Endothelial cell of umbilical vein (primary cell): Measurements from ENCODE around the gene ARL3. TPM values are rescaled to one million over a fixed set of nuclear protein-coding genes. Genes with fewer than 3 reads are reported as not detected.

Source experiments
- BruUV-seq: library from RNA; stranded (reverse); fragments of 400-500 nt; replicated peaks from 2 replicates; lab custom pipeline; 2021; lab: Mats Ljungman, UMichigan
- CTCF ChIA-PET: fragments of 300-600, 350-600 bp; sonication (Branson Sonifier 250); formaldehyde crosslinking; loops from one replicate; lab custom pipeline; 2021; ENCODE audit warnings: antibody characterized with exemption, inconsistent platforms; lab: Charles Lee
- POLR2A ChIA-PET: fragments of 300-600, 350-600 bp; sonication (Branson Sonifier 250); formaldehyde crosslinking; loops from one replicate; lab custom pipeline; 2021; ENCODE audit warnings: antibody characterized with exemption, inconsistent platforms; lab: Charles Lee
- DNase-seq: peaks from one replicate; pipeline ENCODE4 v3.0.0-alpha.2; 2011; ENCODE audit warnings: low read depth, low spot score
- FAIRE-seq: peaks from 2 replicates; lab custom pipeline; 2011; peaks lifted over from hg19 to GRCh38; lab: Jason Lieb, UNC
- H2AFZ ChIP-seq: 2 replicates; pipeline ENCODE4 v1.6.0; 2012; ENCODE audit warnings: low read depth, low read length, control low read depth, inconsistent platforms
- H3K27ac ChIP-seq: 2 replicates; pipeline ENCODE4 v1.5.1; 2011; ENCODE audit warnings: low read depth, mild to moderate bottlenecking, control low read depth, low read length, moderate library complexity; ENCODE audit not compliant: insufficient read depth
- H3K27me3 ChIP-seq, 2 experiments: 2 replicates each; pipeline versions ENCODE4 v1.6.0 to v1.6.1; 2011; ENCODE audit warnings: low read length in 2 of 2, mixed read lengths in 1 of 2; ENCODE audit not compliant: control insufficient read depth in 2 of 2, insufficient read depth in 2 of 2
- H3K36me3 ChIP-seq, 2 experiments: 2 replicates in 1 of 2; 3 replicates in 1 of 2; pipeline ENCODE4 v1.5.1; 2011; ENCODE audit warnings: low read length in 2 of 2, mild to moderate bottlenecking in 1 of 2, moderate library complexity in 1 of 2; ENCODE audit not compliant: control insufficient read depth in 2 of 2, insufficient read depth in 2 of 2; ENCODE audit errors: extremely low read depth in 1 of 2
- H3K4me1 ChIP-seq: 3 replicates; pipeline ENCODE4 v1.5.1; 2011; ENCODE audit warnings: mild to moderate bottlenecking, low read length; ENCODE audit not compliant: control insufficient read depth, insufficient read depth; ENCODE audit errors: extremely low read depth
- H3K4me2 ChIP-seq: 2 replicates; pipeline ENCODE4 v1.6.1; 2011; ENCODE audit warnings: low read length, control low read depth, mixed read lengths; ENCODE audit not compliant: insufficient read depth
- H3K4me3 ChIP-seq, 3 experiments: fragments of 200-600 bp in 1 of 3; sonication (generic), shearing (Covaris generic) in 1 of 3; replicated peaks in 1 of 3; 2 replicates each; pipeline ENCODE4 v1.5.1; 2011 to 2016; ENCODE audit warnings: control low read depth in 3 of 3, low read length in 3 of 3, mild to moderate bottlenecking in 2 of 3, inconsistent platforms in 1 of 3, low read depth in 1 of 3, moderate library complexity in 1 of 3; ENCODE audit not compliant: insufficient read depth in 1 of 3
- H3K79me2 ChIP-seq: 2 replicates; pipeline ENCODE4 v1.6.0; 2012; ENCODE audit warnings: low read length, inconsistent platforms; ENCODE audit not compliant: control insufficient read depth, insufficient read depth
- H3K9ac ChIP-seq: replicated peaks from 2 replicates; pipeline ENCODE3; 2011; ENCODE audit warnings: low read length, control low read depth; ENCODE audit not compliant: insufficient read depth; ENCODE audit errors: extremely low read depth
- H3K9me1 ChIP-seq: replicated peaks from 3 replicates; pipeline ENCODE4 v1.6.0; 2011; ENCODE audit warnings: mild to moderate bottlenecking, low read length; ENCODE audit not compliant: control insufficient read depth, insufficient read depth; ENCODE audit errors: extremely low read depth
- H3K9me3 ChIP-seq: replicated peaks from 2 replicates; pipeline ENCODE4 v1.5.1; 2012; ENCODE audit warnings: low read length, inconsistent platforms; ENCODE audit not compliant: control insufficient read depth, insufficient read depth
- H4K20me1 ChIP-seq: replicated peaks from 2 replicates; pipeline ENCODE3; 2011; ENCODE audit warnings: mild to moderate bottlenecking, low read length; ENCODE audit not compliant: control insufficient read depth, insufficient read depth; ENCODE audit errors: extremely low read depth
- EZH2 ChIP-seq: IDR thresholded peaks from 2 replicates; pipeline ENCODE4 v1.6.1; 2012; ENCODE audit warnings: borderline replicate concordance, low read depth, mild to moderate bottlenecking, moderate library complexity, low read length, inconsistent platforms; ENCODE audit not compliant: severe bottlenecking
- FOS ChIP-seq: IDR thresholded peaks from 2 replicates; pipeline ENCODE4 v1.6.1; 2011; ENCODE audit warnings: mild to moderate bottlenecking, low read length, moderate library complexity, borderline replicate concordance; ENCODE audit not compliant: insufficient read depth
- GATA2 ChIP-seq: IDR thresholded peaks from 2 replicates; pipeline ENCODE4 v1.7.0; 2011; ENCODE audit warnings: low read depth, mild to moderate bottlenecking, moderate library complexity, mixed read lengths, low read length; ENCODE audit not compliant: insufficient read length, insufficient read depth
- JUN ChIP-seq: IDR thresholded peaks from 2 replicates; pipeline ENCODE4 v1.6.1; 2011; ENCODE audit warnings: borderline replicate concordance, low read depth; ENCODE audit not compliant: insufficient read length, insufficient read depth
- MYC ChIP-seq: IDR thresholded peaks from one replicate; pipeline ENCODE4 v1.6.1; 2011; ENCODE audit warnings: mild to moderate bottlenecking, low read depth, low read length
- POLR2A ChIP-seq: IDR thresholded peaks from 2 replicates; pipeline ENCODE4 v1.6.1; 2012; ENCODE audit warnings: low read depth, mild to moderate bottlenecking, control low read depth, low read length
- POLR2AphosphoS5 ChIP-seq: IDR thresholded peaks from 2 replicates; pipeline ENCODE4 v1.6.1; 2012; ENCODE audit warnings: low read depth, mild to moderate bottlenecking, control low read depth, low read length, moderate library complexity; ENCODE audit not compliant: insufficient read depth
- dilution Hi-C: fragments of 300-500 bp; cut with MboI; formaldehyde crosslinking; loops from one replicate; pipeline ENCODE4 v1.15.0; 2019; ENCODE audit warnings: low sequenced_read_pairs; ENCODE audit not compliant: extremely low pct_ligation_motif_present
- intact Hi-C: fragments of 100-400 bp; cut with micrococcal nuclease; formaldehyde crosslinking; loops from one replicate; pipeline ENCODE4 v1.10.0; 2022
- polyA plus RNA-seq, 4 experiments: library from polyadenylated mRNA; depleted of rRNA in 3 of 4; stranded (reverse) in 3 of 4; unstranded in 1 of 4; fragments of >200 nt; gene quantifications; 2 replicates each; pipeline versions ENCODE4 v1.2.1 to v1.2.3, GENCODE V29; 2011 to 2012; ENCODE audit warnings: missing spikeins in 1 of 4
- total RNA-seq: library from RNA; stranded (reverse); gene quantifications from 2 replicates; pipeline ENCODE4 v1.2.3, GENCODE V29; 2021
- TF ChIP-seq, protein P1 (sequence below): IDR thresholded peaks from 2 replicates; pipeline ENCODE4 v1.6.1; 2011; ENCODE audit not compliant: insufficient read depth, insufficient read length
- TF ChIP-seq, protein P2 (sequence below), 2 donors: IDR thresholded peaks; 1 replicate in 1 of 2; 2 replicates in 1 of 2; pipeline ENCODE4 v1.5.1; 2011; ENCODE audit warnings: low read length in 2 of 2, mild to moderate bottlenecking in 2 of 2, moderate library complexity in 2 of 2, control low read depth in 1 of 2, inconsistent platforms in 1 of 2, low read depth in 1 of 2; ENCODE audit not compliant: insufficient read depth in 1 of 2; ENCODE audit errors: extremely low read depth in 1 of 2

ARL3 gene
- total and polyA plus RNA-seq, 2 donors (not counting 3 experiments of a cell fraction or from before 2014, with no cell fraction given), result 6.6 to 11.0 TPM

DNA sequence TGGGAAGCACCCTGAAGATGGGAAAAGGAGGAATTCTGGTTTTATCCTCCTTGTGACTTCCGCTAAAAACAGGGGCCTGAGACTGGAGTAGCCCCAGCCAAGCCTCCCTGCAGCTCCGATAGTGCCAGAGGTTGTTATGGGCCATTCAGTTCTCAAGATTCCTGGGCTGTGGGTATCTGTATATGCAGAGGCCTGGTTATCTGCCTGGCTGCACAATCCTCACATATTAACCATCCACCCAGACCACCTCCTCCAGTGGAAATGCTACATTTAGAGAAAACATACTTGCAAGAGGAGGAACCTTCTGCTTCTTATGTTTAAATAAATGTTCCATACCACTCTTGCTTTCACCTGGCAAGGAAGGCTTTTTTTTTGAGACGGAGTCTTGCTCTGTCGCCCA, 34.6 kb downstream of the ARL3 start:
- DNase-seq, result no peak
- H2AFZ ChIP-seq, result no peak overlapping the region
- intact Hi-C loops (loop anchor here (1.0 to 2.0 kb wide), 2 partner anchors 33 to 222 kb away; no protein-coding TSS in a partner anchor), dilution Hi-C loops (no loop called here)
- no peaks in the 10 kb centered on the region for H3K36me3 ChIP-seq
- H3K4me1 ChIP-seq, result no peaks in the 10 kb centered on the region
- H3K27me3 ChIP-seq, result no peaks in the 10 kb centered on the region
- no peak overlapping the region for H3K4me2 ChIP-seq
- no peak overlapping the region for H3K9ac ChIP-seq
- no peaks in the 10 kb centered on the region for H3K9me3 ChIP-seq
- TF ChIP-seq EZH2 (no peak), MYC (no peak), POLR2A (no peak), FOS (no peak), POLR2AphosphoS5 (no peak), GATA2 (no peak), JUN (no peak)
- TF ChIP-seq, protein P1, sequence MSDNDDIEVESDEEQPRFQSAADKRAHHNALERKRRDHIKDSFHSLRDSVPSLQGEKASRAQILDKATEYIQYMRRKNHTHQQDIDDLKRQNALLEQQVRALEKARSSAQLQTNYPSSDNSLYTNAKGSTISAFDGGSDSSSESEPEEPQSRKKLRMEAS, result no peak
- TF ChIP-seq, protein P2, sequence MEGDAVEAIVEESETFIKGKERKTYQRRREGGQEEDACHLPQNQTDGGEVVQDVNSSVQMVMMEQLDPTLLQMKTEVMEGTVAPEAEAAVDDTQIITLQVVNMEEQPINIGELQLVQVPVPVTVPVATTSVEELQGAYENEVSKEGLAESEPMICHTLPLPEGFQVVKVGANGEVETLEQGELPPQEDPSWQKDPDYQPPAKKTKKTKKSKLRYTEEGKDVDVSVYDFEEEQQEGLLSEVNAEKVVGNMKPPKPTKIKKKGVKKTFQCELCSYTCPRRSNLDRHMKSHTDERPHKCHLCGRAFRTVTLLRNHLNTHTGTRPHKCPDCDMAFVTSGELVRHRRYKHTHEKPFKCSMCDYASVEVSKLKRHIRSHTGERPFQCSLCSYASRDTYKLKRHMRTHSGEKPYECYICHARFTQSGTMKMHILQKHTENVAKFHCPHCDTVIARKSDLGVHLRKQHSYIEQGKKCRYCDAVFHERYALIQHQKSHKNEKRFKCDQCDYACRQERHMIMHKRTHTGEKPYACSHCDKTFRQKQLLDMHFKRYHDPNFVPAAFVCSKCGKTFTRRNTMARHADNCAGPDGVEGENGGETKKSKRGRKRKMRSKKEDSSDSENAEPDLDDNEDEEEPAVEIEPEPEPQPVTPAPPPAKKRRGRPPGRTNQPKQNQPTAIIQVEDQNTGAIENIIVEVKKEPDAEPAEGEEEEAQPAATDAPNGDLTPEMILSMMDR (IDR thresholded peaks at IDR 0.05; ENCODE audit: extremely low read depth in 1 of 2, insufficient read depth in 1 of 2, low read depth in 1 of 2, low read length in 2 of 2), result no peak
- ChIA-PET POLR2A (interaction anchor here (0.6 kb wide), 1 partner anchor 137 kb away, joined by 6 read pairs; no protein-coding TSS in a partner anchor), CTCF (interaction anchor here (0.7 to 8.1 kb wide), 15 partner anchors 9 to 226 kb away, joined by 3 to 75 read pairs (median 6); partner anchors contain the start of gene ARL3)
- no peak overlapping the region for H3K4me3 ChIP-seq
- no peak overlapping the region for H3K27ac ChIP-seq
- no peaks in the 10 kb centered on the region for H4K20me1 ChIP-seq
- H3K79me2 ChIP-seq, result no peaks in the 10 kb centered on the region
- no peaks in the 10 kb centered on the region for H3K9me1 ChIP-seq
- no peak for FAIRE-seq
- BruUV-seq, result no TSS peak
